Measurements from ENCODE around the gene KRT35.

The KRT35 gene

GRCh38 chr17:41505809-41506767 is 25.1 kb upstream of the KRT35 start:
- ChIA-PET POLR2A (interaction anchor here (1.4 kb wide), 1 partner anchor 22 kb away, joined by 6 read pairs; the partner anchor contains the start of gene KRT19), CTCF (interaction anchor here (0.6 to 7.3 kb wide), 11 partner anchors 10 to 891 kb away, joined by 3 to 47 read pairs (median 3); no protein-coding TSS in a partner anchor)
- Histone ChIP-seq H3K27ac (ENCODE audit: extremely low read depth, low read depth, low read length) (no peak overlapping the region), H3K4me3 (ENCODE audit: low read depth, low read length) (no peak overlapping the region), H3K9me3 (ENCODE audit: control insufficient read depth, insufficient read depth, low read depth, low read length) (no peaks in the 10 kb centered on the region), H3K4me1 (ENCODE audit: control insufficient read depth, insufficient read depth, low read length) (peaks cover 19% of the 10 kb centered on the region), H3K36me3 (ENCODE audit: control insufficient read depth in 2 of 2, insufficient read depth in 1 of 2, low read length in 2 of 2) (no peaks in the 10 kb centered on the region)
- TF ChIP-seq ZNF221 (tag by site-specific recombination; IDR thresholded peaks at IDR 0.05; ENCODE audit: borderline replicate concordance) (no peak), ZNF184 (tag by site-specific recombination; IDR thresholded peaks at IDR 0.05) (no peak), ZNF175 (tag by site-specific recombination; IDR thresholded peaks at IDR 0.05) (no peak), ZNF664 (tag by site-specific recombination; IDR thresholded peaks at IDR 0.05) (0 out of 2 replicates have a peak, but pooled peaks have one; percentile 20), ZNF302 (tag by site-specific recombination; IDR thresholded peaks at IDR 0.05; ENCODE audit: low read depth) (no peak), ZBTB48 (tag by site-specific recombination; IDR thresholded peaks at IDR 0.05) (0 out of 2 replicates have a peak, but pooled peaks have one; percentile 28), GLIS2 (tag by site-specific recombination; IDR thresholded peaks at IDR 0.05) (no peak)

GRCh38 chr17:41505007-41505808 is 24.3 kb upstream of the KRT35 start, which contains the start of gene KRT13:
KRT13 (minus strand) TSS chr17:41505612; CDS start chr17:41505550, 62 bp downstream.
- no peak within 1 kb of the TSS for H3K4me3 ChIP-seq (ENCODE audit: low read depth, low read length)
- peaks cover 12% of the 10 kb centered on the region for H3K4me1 ChIP-seq (ENCODE audit: control insufficient read depth, insufficient read depth, low read length)
- TF ChIP-seq ZFHX2 (tag by site-specific recombination; conservative IDR thresholded peaks at IDR 0.05) (peak; percentile 88), EGR2 (tag by site-specific recombination; IDR thresholded peaks at IDR 0.05; ENCODE audit: low read depth) (peak; percentile 92), FEZF1 (tag by site-specific recombination; IDR thresholded peaks at IDR 0.05) (peak; percentile 62; the same call in 1 of the 2 replicates), PRDM10 (tag by site-specific recombination; IDR thresholded peaks at IDR 0.05) (0 out of 2 replicates have a peak, but pooled peaks have one; percentile 9), ZFP41 (tag by site-specific recombination; IDR thresholded peaks at IDR 0.05; ENCODE audit: borderline replicate concordance) (no peak), ZNF341 (tag by site-specific recombination; IDR thresholded peaks at IDR 0.05; ENCODE audit: low read depth) (0 out of 2 replicates have a peak, but pooled peaks have one; percentile 8)
- ChIA-PET CTCF (interaction anchor here (0.8 to 7.3 kb wide), 5 partner anchors 9 to 158 kb away, joined by 3 to 47 read pairs (median 4); no protein-coding TSS in a partner anchor), POLR2A (interaction anchor here (1.4 kb wide), 1 partner anchor 23 kb away, joined by 6 read pairs; the partner anchor contains the start of gene KRT19)
- H3K9me3 ChIP-seq (ENCODE audit: control insufficient read depth, insufficient read depth, low read depth, low read length) = no peaks in the 10 kb centered on the region
- H3K27ac ChIP-seq (ENCODE audit: extremely low read depth, low read depth, low read length) = peak within 1 kb of the TSS; percentile 76
- H3K36me3 ChIP-seq (ENCODE audit: control insufficient read depth in 2 of 2, insufficient read depth in 1 of 2, low read length in 2 of 2) = no peaks in the 10 kb centered on the region
